Measurements from ENCODE around the gene RSU1.
A peak's percentile ranks its signal among the peaks of the same experiment; 100 is the strongest.

Gene RSU1

DNA sequence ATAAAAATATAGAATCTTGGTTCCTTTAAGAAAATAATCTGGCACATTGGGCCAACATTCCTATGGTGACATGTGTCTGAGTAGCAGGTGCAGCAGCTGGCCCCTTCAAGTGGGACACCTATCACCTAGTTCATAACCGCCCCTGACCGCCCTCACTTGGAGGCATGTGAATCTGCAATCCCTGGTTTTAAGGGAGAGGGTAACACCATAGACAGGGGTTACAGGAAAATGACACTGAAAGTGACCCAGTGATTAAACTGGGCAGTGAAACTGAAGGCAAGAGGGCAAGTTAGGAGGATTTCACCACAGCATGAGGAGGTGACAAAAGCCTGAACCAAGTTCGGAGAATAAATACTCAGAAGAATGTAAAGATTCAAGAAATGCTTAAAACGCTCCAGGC lies 1.1 kb downstream of the RSU1 start:
- Histone ChIP-seq H3K27ac (peak overlapping the region in 1 of 2 donors; percentile 71), H3K4me3 (peak overlapping the region; percentile 89)
- TF ChIP-seq, protein P1, sequence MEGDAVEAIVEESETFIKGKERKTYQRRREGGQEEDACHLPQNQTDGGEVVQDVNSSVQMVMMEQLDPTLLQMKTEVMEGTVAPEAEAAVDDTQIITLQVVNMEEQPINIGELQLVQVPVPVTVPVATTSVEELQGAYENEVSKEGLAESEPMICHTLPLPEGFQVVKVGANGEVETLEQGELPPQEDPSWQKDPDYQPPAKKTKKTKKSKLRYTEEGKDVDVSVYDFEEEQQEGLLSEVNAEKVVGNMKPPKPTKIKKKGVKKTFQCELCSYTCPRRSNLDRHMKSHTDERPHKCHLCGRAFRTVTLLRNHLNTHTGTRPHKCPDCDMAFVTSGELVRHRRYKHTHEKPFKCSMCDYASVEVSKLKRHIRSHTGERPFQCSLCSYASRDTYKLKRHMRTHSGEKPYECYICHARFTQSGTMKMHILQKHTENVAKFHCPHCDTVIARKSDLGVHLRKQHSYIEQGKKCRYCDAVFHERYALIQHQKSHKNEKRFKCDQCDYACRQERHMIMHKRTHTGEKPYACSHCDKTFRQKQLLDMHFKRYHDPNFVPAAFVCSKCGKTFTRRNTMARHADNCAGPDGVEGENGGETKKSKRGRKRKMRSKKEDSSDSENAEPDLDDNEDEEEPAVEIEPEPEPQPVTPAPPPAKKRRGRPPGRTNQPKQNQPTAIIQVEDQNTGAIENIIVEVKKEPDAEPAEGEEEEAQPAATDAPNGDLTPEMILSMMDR (IDR thresholded peaks at IDR 0.05), result no peak
- no peak for DNase-seq (ENCODE audit: low spot score)

DNA sequence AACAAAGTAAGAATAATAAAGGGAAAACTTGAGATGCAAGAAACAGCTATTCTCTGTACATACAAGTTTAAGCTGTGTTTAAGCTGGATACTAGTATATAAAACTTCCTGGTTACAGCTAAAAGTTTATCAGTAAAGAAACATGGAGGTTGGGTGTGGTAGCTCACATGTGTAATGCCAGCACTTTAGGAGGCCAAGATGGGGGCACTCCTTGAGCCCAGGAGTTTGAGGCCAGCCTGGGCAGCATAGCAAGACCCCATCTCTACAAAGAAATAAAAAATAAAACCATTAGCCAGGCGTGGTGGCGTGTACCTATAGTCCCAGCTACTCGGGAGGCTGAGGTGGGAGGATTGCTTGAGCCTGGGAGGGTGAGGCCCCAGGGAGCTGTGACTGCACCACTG lies 3.2 kb downstream of the RSU1 start:
- no peak overlapping the region for H3K27ac ChIP-seq

DNA sequence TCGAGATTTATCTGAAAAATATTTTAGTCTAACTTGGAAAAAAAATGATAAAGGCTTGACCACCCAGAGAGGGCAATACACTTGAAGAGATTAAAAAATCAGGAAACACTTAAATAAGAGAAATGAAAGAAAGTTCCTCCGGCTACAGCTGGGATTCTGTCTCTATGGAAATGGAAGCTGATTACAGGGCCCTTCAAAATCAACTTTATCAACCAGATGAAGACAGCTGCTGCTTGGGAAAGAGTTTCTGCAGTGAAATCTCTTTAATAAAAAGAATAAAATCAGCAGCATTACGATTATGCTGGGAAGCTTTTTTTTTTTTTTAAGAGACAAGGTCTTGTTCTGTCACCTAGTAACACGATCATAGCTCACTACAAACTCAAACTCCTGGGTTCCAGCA lies 4.5 kb downstream of the RSU1 start:
- TF ChIP-seq, protein P1 (IDR thresholded peaks at IDR 0.05), result no peak
- DNase-seq (ENCODE audit: low spot score), result no peak
- H3K4me3 ChIP-seq, result no peak overlapping the region
- no peak overlapping the region for H3K27ac ChIP-seq

More for the DNA sequence above, 3.2 kb downstream of the RSU1 start:
- TF ChIP-seq, protein P1 (IDR thresholded peaks at IDR 0.05), result no peak
- DNase-seq (ENCODE audit: low spot score), result no peak
- H3K4me3 ChIP-seq, result no peak overlapping the region

DNA sequence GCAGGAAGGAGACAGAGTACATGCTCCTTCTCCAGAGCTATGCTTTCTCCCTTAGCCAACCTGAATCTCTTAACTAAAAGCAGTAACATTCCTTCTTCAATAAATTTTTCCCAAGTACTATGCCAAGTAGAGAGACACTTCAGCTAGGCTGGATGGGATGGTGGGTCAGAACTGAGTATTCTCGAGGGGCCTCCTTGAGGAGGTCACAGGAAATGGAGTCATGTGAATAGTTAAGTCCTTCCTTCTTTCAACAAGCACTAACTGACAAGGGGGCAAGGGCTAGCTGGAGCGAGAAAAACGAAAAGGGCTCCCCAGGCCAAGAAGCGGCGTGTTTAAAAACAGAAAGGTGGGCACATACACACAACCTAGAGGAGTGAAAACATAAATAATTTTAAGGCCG lies 5.5 kb downstream of the RSU1 start:
- TF ChIP-seq, protein P1 (IDR thresholded peaks at IDR 0.05), result no peak
- Histone ChIP-seq H3K4me3 (peak overlapping the region; percentile 7), H3K27ac (no peak overlapping the region)
- DNase-seq (ENCODE audit: low spot score), result no peak

DNA sequence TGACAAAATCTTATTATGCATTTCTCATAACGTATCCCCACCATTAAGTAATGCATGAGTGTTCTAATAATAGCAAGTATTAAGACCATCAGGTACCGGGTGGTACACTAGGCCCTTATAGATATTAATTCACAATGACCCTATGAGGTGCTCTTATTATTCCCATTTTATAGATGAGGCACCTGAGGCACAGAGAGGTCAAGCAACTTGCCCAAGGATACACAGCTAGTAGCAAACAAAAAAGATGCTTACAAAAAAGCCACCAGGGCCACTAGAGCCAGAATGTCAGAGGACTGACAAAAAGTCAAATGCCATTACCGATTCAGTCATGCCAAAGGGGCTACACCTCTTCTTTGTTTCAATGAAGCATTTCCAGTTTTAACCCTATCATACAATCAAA lies 5.9 kb downstream of the RSU1 start:
- DNase-seq (ENCODE audit: low spot score), result no peak
- Histone ChIP-seq H3K27ac (no peak overlapping the region), H3K4me3 (peak overlapping the region; percentile 7)
- TF ChIP-seq, protein P1 (IDR thresholded peaks at IDR 0.05), result no peak

DNA sequence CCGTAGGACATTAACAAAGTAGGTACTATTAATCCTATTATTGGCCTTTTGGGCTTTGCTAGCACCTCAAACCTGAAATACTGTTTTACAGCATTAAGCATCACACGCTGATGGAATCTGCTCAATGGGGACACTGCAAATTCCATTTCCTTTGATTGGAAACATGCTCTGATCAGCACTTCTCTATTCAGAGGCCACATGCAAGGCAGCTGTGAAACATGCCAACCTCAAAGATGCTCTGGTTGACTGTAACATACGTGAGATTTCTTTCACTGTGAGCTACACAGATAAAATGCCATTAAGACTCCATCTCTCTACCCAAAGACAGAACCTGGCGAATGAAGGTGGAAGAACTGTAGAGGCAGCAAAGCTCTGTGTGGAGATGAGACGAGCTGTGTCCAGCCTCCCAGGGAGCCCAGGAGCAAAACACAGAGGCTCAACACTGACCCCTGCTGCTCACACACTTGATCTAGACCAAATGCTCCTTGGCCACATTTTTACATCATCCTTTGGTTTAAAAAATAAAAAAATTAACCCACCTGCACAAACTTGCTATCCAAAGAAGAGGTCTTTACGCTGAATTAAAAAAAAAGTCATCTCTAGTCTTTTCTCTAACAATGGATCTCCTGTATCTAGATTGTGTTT lies 8.0 kb downstream of the RSU1 start:
- no peak for DNase-seq (ENCODE audit: low spot score)
- TF ChIP-seq, protein P1 (IDR thresholded peaks at IDR 0.05), result peak; percentile 25

DNA sequence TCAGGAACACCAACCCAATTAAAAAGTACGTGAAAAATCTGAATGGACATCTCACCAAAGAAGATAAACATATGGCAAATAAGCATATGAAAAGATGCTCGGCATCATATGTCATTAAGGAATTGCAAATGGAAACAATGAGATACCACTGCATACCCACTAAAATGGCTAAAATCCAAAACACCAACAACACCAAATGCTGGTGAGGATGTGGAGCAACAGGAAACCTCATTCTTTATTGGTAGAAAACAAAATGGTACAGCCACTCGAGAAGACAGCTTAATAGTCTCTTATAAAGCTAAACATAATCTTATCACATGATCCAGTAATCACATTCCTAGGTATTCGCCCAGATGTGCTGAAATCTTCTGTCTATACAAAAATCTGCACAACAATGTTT lies 13.1 kb downstream of the RSU1 start:
- no peak for DNase-seq (ENCODE audit: low spot score)
- TF ChIP-seq, protein P1 (IDR thresholded peaks at IDR 0.05), result no peak
- Histone ChIP-seq H3K4me3 (no peak overlapping the region), H3K27ac (no peak overlapping the region)

More for the DNA sequence above, 8.0 kb downstream of the RSU1 start:
- no peak overlapping the region for H3K27ac ChIP-seq
- no peak overlapping the region for H3K4me3 ChIP-seq
